A673 (cell line): ENCODE data around the gene FBXW4.

Experiments used
- CTCF ChIP-seq: fragments of 300-800, 200-600 bp; sonication (generic); conservative IDR thresholded peaks from 2 replicates; pipeline ENCODE4 v1.5.1; 2017; ENCODE audit warnings: low read depth, mild to moderate bottlenecking, antibody characterized with exemption, low read length, moderate library complexity, mixed read lengths
- EZH2 ChIP-seq: fragments of 200-600 bp; sonication (generic); IDR thresholded peaks from 2 replicates; pipeline ENCODE4 v1.6.1; 2017; ENCODE audit warnings: borderline replicate concordance, low read depth, mild to moderate bottlenecking, mixed read lengths, antibody characterized with exemption, low read length; ENCODE audit not compliant: poor library complexity, severe bottlenecking

DNA sequence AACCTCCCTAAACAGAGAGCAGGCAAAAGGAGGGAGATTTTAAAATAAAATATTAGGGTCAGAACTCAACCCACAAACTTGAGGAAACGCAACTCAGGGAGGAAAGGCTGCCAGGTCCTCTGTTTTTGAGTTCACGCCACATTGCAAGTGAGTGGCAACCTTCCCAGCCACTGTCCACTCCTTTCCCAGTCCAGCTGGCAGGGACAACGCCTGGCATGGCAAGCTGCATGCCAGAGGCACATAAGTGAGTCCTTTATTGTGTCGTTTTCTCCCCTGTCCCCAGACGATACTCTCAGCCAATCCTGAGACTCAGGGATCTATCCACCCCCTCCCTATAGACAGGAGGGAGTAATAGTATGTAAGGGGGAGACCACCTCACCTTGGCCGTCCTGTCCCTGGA, 22.4 kb downstream of the FBXW4 start:
- TF ChIP-seq CTCF: no peak
- no peak for TF ChIP-seq EZH2
